Mesenchymal stem cell (in vitro differentiated cells and primary cell): ENCODE results near the gene LAGE3.

ENCODE experiments used
- DNase-seq: peaks from one replicate; pipeline ENCODE4 v3.0.0-alpha.2; 2013
- H2AFZ ChIP-seq: one replicate; pipeline ENCODE4 v1.6.1; 2013; ENCODE audit warnings: low read depth, mild to moderate bottlenecking, control low read depth, inconsistent platforms, low read length, moderate library complexity
- H2AK5ac ChIP-seq: 2 replicates; pipeline ENCODE4 v1.6.1; 2013; ENCODE audit warnings: low read length, moderate library complexity, mild to moderate bottlenecking, inconsistent platforms; ENCODE audit not compliant: severe bottlenecking
- H2BK120ac ChIP-seq: one replicate; pipeline ENCODE4 v1.6.1; 2013; ENCODE audit warnings: low read depth, mild to moderate bottlenecking, inconsistent platforms, low read length, moderate library complexity
- H2BK12ac ChIP-seq, 2 experiments: one replicate each; pipeline ENCODE4 v1.6.1; 2013; ENCODE audit warnings: inconsistent platforms in 2 of 2, low read length in 2 of 2, mild to moderate bottlenecking in 2 of 2, moderate library complexity in 2 of 2, control low read depth in 1 of 2
- H2BK15ac ChIP-seq: one replicate; pipeline ENCODE4 v1.6.1; 2013; ENCODE audit warnings: mild to moderate bottlenecking, low read depth, inconsistent platforms; ENCODE audit not compliant: poor library complexity, severe bottlenecking
- H2BK5ac ChIP-seq: 2 replicates; pipeline ENCODE4 v1.6.1; 2013; ENCODE audit warnings: low read depth, mild to moderate bottlenecking, low read length, control low read depth, inconsistent platforms; ENCODE audit not compliant: poor library complexity, severe bottlenecking
- H3K14ac ChIP-seq, 2 experiments: one replicate each; pipeline ENCODE4 v1.6.1; 2013; ENCODE audit warnings: inconsistent platforms in 2 of 2, low read length in 2 of 2, control low read depth in 1 of 2, mild to moderate bottlenecking in 1 of 2, moderate library complexity in 1 of 2
- H3K18ac ChIP-seq, 2 experiments: one replicate each; pipeline ENCODE4 v1.6.1; 2013; ENCODE audit warnings: inconsistent platforms in 2 of 2, low read length in 2 of 2, control low read depth in 1 of 2, low read depth in 1 of 2, mild to moderate bottlenecking in 1 of 2
- H3K23ac ChIP-seq, 2 experiments: one replicate each; pipeline ENCODE4 v1.6.1; 2013; ENCODE audit warnings: inconsistent platforms in 2 of 2, low read length in 2 of 2, mild to moderate bottlenecking in 2 of 2, moderate library complexity in 2 of 2, control low read depth in 1 of 2
- H3K27ac ChIP-seq: 2 replicates; pipeline ENCODE4 v1.5.1; 2013; ENCODE audit warnings: mild to moderate bottlenecking, moderate library complexity, low read length, control low read depth, inconsistent platforms; ENCODE audit not compliant: poor library complexity, severe bottlenecking
- H3K27me3 ChIP-seq, 2 experiments: 2 replicates each; pipeline versions ENCODE4 v1.6.1 to v1.7.0; 2013; ENCODE audit warnings: low read length in 2 of 2, mild to moderate bottlenecking in 2 of 2, moderate library complexity in 2 of 2, control low read depth in 1 of 2, inconsistent platforms in 1 of 2; ENCODE audit not compliant: control insufficient read depth in 1 of 2, insufficient read depth in 1 of 2
- H3K36me3 ChIP-seq, 2 experiments: 2 replicates each; pipeline versions ENCODE4 v1.6.1 to v1.7.0; 2013; ENCODE audit warnings: low read length in 2 of 2, control low read depth in 1 of 2, inconsistent platforms in 1 of 2, low read depth in 1 of 2, mild to moderate bottlenecking in 1 of 2; ENCODE audit not compliant: insufficient read depth in 2 of 2, control insufficient read depth in 1 of 2
- H3K4ac ChIP-seq, 2 experiments: one replicate each; pipeline ENCODE4 v1.6.1; 2013; ENCODE audit warnings: inconsistent platforms in 2 of 2, low read length in 2 of 2, mild to moderate bottlenecking in 2 of 2, moderate library complexity in 2 of 2, control low read depth in 1 of 2, low read depth in 1 of 2
- H3K4me1 ChIP-seq: 2 replicates; pipeline ENCODE4 v1.6.1; 2013; ENCODE audit warnings: low read depth, low read length, control low read depth; ENCODE audit not compliant: control insufficient read depth, insufficient read depth
- H3K4me2 ChIP-seq: 2 replicates; pipeline ENCODE4 v1.6.1; 2013; ENCODE audit warnings: low read length, mild to moderate bottlenecking, inconsistent platforms; ENCODE audit not compliant: poor library complexity, severe bottlenecking
- H3K4me3 ChIP-seq, 2 experiments: 2 replicates each; pipeline versions ENCODE4 v1.5.1 to v1.7.0; 2013; ENCODE audit warnings: low read length in 2 of 2, mild to moderate bottlenecking in 2 of 2, control low read depth in 1 of 2, low read depth in 1 of 2; ENCODE audit not compliant: insufficient read depth in 1 of 2
- H3K79me1 ChIP-seq: replicated peaks from 2 replicates; pipeline ENCODE4 v1.6.1; 2013; ENCODE audit warnings: mild to moderate bottlenecking, control low read depth, low read length, inconsistent platforms; ENCODE audit not compliant: poor library complexity, severe bottlenecking
- H3K9ac ChIP-seq: 2 replicates; pipeline ENCODE4 v1.7.0; 2013; ENCODE audit warnings: mild to moderate bottlenecking, low read length, moderate library complexity
- H3K9me3 ChIP-seq: 2 replicates; pipeline ENCODE4 v1.7.0; 2013; ENCODE audit warnings: mild to moderate bottlenecking, low read length; ENCODE audit not compliant: control insufficient read depth
- H4K8ac ChIP-seq: one replicate; pipeline ENCODE4 v1.6.1; 2013; ENCODE audit warnings: inconsistent platforms, mild to moderate bottlenecking, low read length, moderate library complexity
- H4K91ac ChIP-seq: one replicate; pipeline ENCODE4 v1.6.1; 2013; ENCODE audit warnings: mild to moderate bottlenecking, low read length, inconsistent platforms
- WGBS: methylation state at CpG from one replicate; pipeline ENCODE4 v1.1.7; 2013; ENCODE audit warnings: mixed read lengths; 5-methylcytosine and 5-hydroxymethylcytosine counted together

The LAGE3 gene

GRCh38 chrX:154490021-154490413, 10.9 kb upstream of the LAGE3 start:
- H3K27me3 ChIP-seq: peaks cover 0 to 5% of the 10 kb centered on the region in 2 experiments
- no peak overlapping the region for H2AFZ ChIP-seq
- H2BK120ac ChIP-seq: no peak overlapping the region
- no peak overlapping the region for H2AK5ac ChIP-seq
- H3K4ac ChIP-seq: peak overlapping the region; percentile 67 to 95
- H3K36me3 ChIP-seq: peaks cover 18 to 23% of the 10 kb centered on the region in 2 experiments
- H2BK12ac ChIP-seq: peak overlapping the region in 1 of 2 experiments; percentile 54
- no peak overlapping the region for H3K23ac ChIP-seq
- H4K8ac ChIP-seq: no peak overlapping the region
- peak overlapping the region; percentile 54 to 88 for H3K18ac ChIP-seq
- H3K4me1 ChIP-seq: peaks cover 19% of the 10 kb centered on the region
- peak overlapping the region in 1 of 2 experiments; percentile 15 for H3K14ac ChIP-seq
- H2BK5ac ChIP-seq: no peak overlapping the region
- H3K27ac ChIP-seq: peak overlapping the region; percentile 49
- no peaks in the 10 kb centered on the region for H3K9me3 ChIP-seq
- peak overlapping the region; percentile 75 for H4K91ac ChIP-seq
- peaks cover 7% of the 10 kb centered on the region for H3K79me1 ChIP-seq
- peak; percentile 64 for DNase-seq
- peak overlapping the region; percentile 85 for H3K9ac ChIP-seq
- 5% methylated on average over 6 of the region's 19 CpGs for WGBS
- peak overlapping the region; percentile 82 for H3K4me2 ChIP-seq
- peak overlapping the region; percentile 90 for H2BK15ac ChIP-seq
- H3K4me3 ChIP-seq: peak overlapping the region; percentile 65 to 82

GRCh38 chrX:154489182-154489581, 10.1 kb upstream of the LAGE3 start:
- Histone ChIP-seq H3K9ac (peak overlapping the region; percentile 85), H4K8ac (no peak overlapping the region), H3K27ac (no peak overlapping the region), H3K36me3 (peaks cover 25 to 31% of the 10 kb centered on the region in 2 experiments), H3K4me2 (no peak overlapping the region), H3K14ac (no peak overlapping the region), H3K23ac (no peak overlapping the region), H2BK120ac (no peak overlapping the region), H2BK15ac (no peak overlapping the region), H4K91ac (no peak overlapping the region), H3K4me1 (peaks cover 26% of the 10 kb centered on the region), H3K4me3 (peak overlapping the region in 1 of 2 experiments; percentile 82), H3K4ac (no peak overlapping the region), H3K27me3 (no peaks in the 10 kb centered on the region), H3K18ac (no peak overlapping the region), H3K79me1 (peaks cover 14% of the 10 kb centered on the region), H2AFZ (no peak overlapping the region), H2AK5ac (no peak overlapping the region), H2BK5ac (no peak overlapping the region), H3K9me3 (no peaks in the 10 kb centered on the region), H2BK12ac (no peak overlapping the region)
- WGBS: 100% methylated on average over 4 of the region's 4 CpGs
- DNase-seq: no peak

DNA sequence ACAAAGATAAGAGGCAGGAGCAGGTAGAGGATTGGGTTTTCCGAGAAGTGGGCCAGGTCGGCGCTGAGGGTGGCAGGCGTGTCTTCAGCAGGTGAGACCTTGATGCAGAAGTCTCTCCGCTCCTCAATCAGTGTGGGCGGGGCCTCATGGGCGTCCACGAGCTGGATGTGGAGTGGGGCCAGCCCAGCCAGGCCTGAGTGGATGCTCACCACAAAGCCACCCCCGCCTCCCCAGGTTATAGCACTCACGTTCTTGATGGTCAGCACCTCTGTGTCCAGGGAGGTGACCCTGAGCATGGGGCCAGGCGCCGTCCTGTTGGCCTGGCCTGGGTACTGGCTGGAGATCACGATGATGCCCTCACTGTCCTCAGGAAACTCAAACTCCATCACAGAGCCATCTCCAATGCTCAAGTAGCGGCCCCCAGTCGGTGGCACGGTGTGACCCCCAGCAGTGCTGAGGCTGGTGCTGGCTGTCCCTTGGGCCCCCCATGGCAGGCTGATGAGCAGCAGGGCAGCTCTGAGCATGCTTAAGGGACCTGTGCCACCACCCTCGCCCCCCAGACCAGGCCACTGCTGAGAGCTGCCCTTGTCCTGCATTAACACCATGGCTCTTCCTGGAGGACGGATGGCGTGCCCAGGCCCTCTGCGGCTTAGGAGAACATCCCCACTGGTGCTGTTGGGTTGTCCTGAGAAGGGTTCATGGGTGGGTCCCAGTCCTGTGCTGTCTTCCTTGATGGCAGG, 9.4 kb upstream of the LAGE3 start:
- no peak overlapping the region for H4K8ac ChIP-seq
- H3K27me3 ChIP-seq: no peaks in the 10 kb centered on the region
- H3K14ac ChIP-seq: no peak overlapping the region
- no peak for DNase-seq
- peaks cover 32 to 36% of the 10 kb centered on the region in 2 experiments for H3K36me3 ChIP-seq
- no peak overlapping the region for H3K9ac ChIP-seq
- peak overlapping the region in 1 of 2 experiments; percentile 82 for H3K4me3 ChIP-seq
- no peak overlapping the region for H2BK12ac ChIP-seq
- no peak overlapping the region for H3K18ac ChIP-seq
- no peak overlapping the region for H3K4me2 ChIP-seq
- peaks cover 28% of the 10 kb centered on the region for H3K4me1 ChIP-seq
- H3K79me1 ChIP-seq: peaks cover 16% of the 10 kb centered on the region
- H2BK120ac ChIP-seq: no peak overlapping the region
- no peak overlapping the region for H3K23ac ChIP-seq
- H2AFZ ChIP-seq: no peak overlapping the region
- no peaks in the 10 kb centered on the region for H3K9me3 ChIP-seq
- H2BK5ac ChIP-seq: no peak overlapping the region
- H3K27ac ChIP-seq: no peak overlapping the region
- no peak overlapping the region for H3K4ac ChIP-seq
- no peak overlapping the region for H4K91ac ChIP-seq
- no peak overlapping the region for H2BK15ac ChIP-seq
- WGBS: 96% methylated on average over 20 of the region's 20 CpGs
- H2AK5ac ChIP-seq: no peak overlapping the region

DNA sequence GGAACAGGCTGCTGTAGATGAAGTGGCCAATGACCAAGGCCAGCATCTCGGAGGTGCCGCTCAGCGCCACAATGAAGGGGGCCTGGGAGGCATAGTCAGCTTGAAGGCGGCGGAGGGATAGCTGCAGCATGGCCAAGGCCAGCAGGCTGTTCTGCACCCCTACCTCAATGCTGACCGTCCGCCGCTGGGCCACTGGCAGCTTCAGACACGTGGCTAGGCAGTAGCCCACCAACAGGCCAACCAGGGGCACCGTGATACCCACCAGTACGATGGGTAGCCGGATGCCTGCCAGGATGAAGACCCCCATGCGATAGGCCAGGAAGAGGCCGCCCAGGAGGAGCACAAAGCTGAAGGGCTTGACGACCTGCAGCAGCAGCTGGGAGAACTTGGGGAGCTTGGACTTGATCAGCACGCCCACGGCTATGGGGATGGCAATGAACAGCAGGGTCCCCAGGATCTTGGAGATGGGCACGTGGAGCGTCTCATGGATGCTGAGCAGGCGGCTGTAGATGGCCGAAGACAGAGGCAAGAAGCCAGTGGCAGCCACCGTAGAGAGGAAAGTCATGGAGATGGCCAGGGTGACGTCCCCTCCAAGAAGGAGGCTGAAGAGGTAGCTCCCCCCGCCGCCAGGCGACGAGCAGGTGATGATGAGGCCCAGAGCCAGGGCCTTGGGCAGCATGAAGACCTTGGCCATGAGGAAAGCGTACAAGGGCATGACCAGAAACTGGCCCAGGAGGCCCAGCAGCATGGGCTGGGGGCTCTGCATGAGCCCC, 8.6 kb upstream of the LAGE3 start:
- Histone ChIP-seq H3K23ac (no peak overlapping the region), H3K79me1 (peaks cover 16% of the 10 kb centered on the region), H4K91ac (no peak overlapping the region), H3K4me2 (no peak overlapping the region), H2BK15ac (no peak overlapping the region), H3K18ac (no peak overlapping the region), H3K9me3 (no peaks in the 10 kb centered on the region), H3K27ac (no peak overlapping the region), H3K4me1 (peaks cover 28% of the 10 kb centered on the region), H2AFZ (no peak overlapping the region), H3K4ac (no peak overlapping the region), H2BK12ac (peak overlapping the region in 1 of 2 experiments; percentile 78), H3K36me3 (peaks cover 33 to 41% of the 10 kb centered on the region in 2 experiments), H2BK120ac (no peak overlapping the region), H2BK5ac (no peak overlapping the region), H3K27me3 (peaks cover 0 to 3% of the 10 kb centered on the region in 2 experiments), H3K4me3 (no peak overlapping the region), H2AK5ac (peak overlapping the region; percentile 62), H4K8ac (no peak overlapping the region), H3K9ac (no peak overlapping the region), H3K14ac (no peak overlapping the region)
- WGBS: 98% methylated on average over 28 of the region's 28 CpGs
- no peak for DNase-seq
